Measurements from ENCODE around the gene RASGRP4. TPM values are rescaled to one million over a fixed set of nuclear protein-coding genes. Genes with fewer than 3 reads are reported as not detected.
A peak's percentile ranks its signal among the peaks of the same experiment; 100 is the strongest.

RASGRP4 gene
- total and polyA plus RNA-seq, 8 donors: 2.0 to 23.8 (median 2.8) TPM

GRCh38 chr19:38442736-38443135, 16.7 kb upstream of the RASGRP4 start:
- TF ChIP-seq, protein P1, sequence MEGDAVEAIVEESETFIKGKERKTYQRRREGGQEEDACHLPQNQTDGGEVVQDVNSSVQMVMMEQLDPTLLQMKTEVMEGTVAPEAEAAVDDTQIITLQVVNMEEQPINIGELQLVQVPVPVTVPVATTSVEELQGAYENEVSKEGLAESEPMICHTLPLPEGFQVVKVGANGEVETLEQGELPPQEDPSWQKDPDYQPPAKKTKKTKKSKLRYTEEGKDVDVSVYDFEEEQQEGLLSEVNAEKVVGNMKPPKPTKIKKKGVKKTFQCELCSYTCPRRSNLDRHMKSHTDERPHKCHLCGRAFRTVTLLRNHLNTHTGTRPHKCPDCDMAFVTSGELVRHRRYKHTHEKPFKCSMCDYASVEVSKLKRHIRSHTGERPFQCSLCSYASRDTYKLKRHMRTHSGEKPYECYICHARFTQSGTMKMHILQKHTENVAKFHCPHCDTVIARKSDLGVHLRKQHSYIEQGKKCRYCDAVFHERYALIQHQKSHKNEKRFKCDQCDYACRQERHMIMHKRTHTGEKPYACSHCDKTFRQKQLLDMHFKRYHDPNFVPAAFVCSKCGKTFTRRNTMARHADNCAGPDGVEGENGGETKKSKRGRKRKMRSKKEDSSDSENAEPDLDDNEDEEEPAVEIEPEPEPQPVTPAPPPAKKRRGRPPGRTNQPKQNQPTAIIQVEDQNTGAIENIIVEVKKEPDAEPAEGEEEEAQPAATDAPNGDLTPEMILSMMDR (IDR thresholded peaks at IDR 0.05): no peak
- no peak overlapping the region for H3K27ac ChIP-seq
- intact Hi-C loops (cut with DNase I): no loop called here
- H3K36me3 ChIP-seq: no peaks in the 10 kb centered on the region
- H3K4me3 ChIP-seq: no peak overlapping the region
- no peak for DNase-seq
- no peak for ATAC-seq
- no peaks in the 10 kb centered on the region for H3K4me1 ChIP-seq
- no peaks in the 10 kb centered on the region for H3K9me3 ChIP-seq
- peaks cover 0 to 10% of the 10 kb centered on the region in 2 donors for H3K27me3 ChIP-seq

DNA sequence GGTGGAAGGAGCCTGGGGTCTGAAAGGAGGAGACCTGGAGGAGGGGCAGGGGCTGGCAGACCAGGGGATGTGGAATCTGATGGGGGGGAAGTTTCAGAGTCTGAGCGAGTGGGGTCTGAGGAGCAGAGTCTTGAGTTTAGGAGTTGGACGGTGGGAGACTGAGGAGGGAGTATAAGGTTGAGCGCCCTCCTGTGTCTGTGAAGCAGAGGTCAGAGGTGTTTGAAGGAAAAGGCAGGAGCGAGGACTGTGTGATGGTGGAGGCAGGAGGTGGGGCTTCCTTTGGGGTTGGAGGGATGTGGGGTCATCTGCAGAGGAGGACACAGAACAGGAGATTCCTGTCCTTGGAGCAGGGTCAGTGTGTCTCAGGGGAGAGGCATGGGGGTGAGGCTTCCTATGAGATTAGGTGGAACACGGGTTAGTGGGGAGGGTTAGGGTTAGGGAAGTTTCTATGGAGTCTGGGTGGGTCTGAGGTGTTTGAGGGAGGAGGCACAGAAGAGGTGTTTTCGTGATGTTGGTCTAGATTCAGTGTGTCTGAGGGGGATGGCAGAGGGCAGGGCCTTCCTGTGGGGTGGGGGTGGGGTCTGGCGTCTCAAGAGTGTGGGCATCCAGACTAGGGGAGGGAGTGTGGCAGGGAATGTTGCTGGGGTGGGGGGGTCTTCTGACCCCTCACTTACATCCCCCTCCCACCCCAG, 15.8 kb upstream of the RASGRP4 start:
- Histone ChIP-seq H3K4me3 (no peak overlapping the region), H3K27ac (no peak overlapping the region), H3K4me1 (no peaks in the 10 kb centered on the region), H3K36me3 (no peaks in the 10 kb centered on the region), H3K9me3 (no peaks in the 10 kb centered on the region), H3K27me3 (peaks cover 0 to 18% of the 10 kb centered on the region in 2 donors)
- intact Hi-C loops (cut with DNase I): no loop called here
- TF ChIP-seq, protein P1 (IDR thresholded peaks at IDR 0.05): no peak
- peak; percentile 23 for ATAC-seq
- no peak for DNase-seq

DNA sequence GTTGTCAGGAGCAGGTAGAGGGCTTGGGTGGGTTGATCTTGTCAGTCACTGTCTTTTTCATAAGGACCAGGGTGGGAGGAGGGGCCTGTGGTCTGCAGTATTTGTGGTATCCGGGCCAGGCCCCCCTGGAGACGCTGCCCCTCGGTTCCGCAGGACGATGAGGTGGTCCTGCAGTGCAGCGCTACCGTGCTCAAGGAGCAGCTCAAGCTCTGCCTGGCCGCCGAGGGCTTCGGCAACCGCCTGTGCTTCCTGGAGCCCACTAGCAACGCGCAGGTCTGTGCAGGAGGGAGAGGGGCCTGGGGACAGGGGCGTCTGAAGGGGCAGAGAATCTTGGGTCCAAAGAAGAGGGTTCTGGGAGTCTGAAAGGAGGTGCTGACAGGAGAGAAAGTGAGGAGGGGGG, 14.6 kb upstream of the RASGRP4 start:
- no peak for ATAC-seq
- Histone ChIP-seq H3K27me3 (peaks cover 0 to 29% of the 10 kb centered on the region in 2 donors), H3K4me1 (no peaks in the 10 kb centered on the region), H3K9me3 (no peaks in the 10 kb centered on the region), H3K36me3 (no peaks in the 10 kb centered on the region), H3K4me3 (no peak overlapping the region), H3K27ac (no peak overlapping the region)
- TF ChIP-seq, protein P1 (IDR thresholded peaks at IDR 0.05): no peak
- intact Hi-C loops (cut with DNase I): no loop called here
- DNase-seq: no peak

DNA sequence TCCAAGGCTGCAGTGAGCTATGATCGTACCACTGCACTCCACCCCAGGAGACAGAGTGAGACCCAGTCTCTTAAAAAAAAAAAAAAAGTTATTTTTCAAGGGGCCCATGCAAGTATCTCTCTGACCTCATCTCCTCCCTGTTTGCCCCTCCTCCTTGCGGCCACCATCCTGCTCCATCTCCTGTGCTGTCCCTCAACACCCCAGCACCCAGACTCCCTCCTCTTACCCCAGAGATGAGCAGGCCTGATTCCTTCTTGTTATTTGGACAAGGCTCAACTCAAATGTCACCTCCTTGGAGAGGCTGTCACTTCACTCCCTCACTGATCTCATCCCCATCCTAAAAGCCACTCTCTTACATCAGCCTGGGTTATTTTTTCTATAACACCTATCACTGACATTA, 11.9 kb upstream of the RASGRP4 start:
- Histone ChIP-seq H3K4me3 (no peak overlapping the region), H3K27me3 (peaks cover 11 to 55% of the 10 kb centered on the region in 2 donors), H3K9me3 (no peaks in the 10 kb centered on the region), H3K27ac (no peak overlapping the region), H3K4me1 (peaks cover 0 to 11% of the 10 kb centered on the region in 2 donors), H3K36me3 (no peaks in the 10 kb centered on the region)
- ATAC-seq (no peak), DNase-seq (no peak)
- intact Hi-C loops (cut with DNase I): no loop called here
- TF ChIP-seq, protein P1 (IDR thresholded peaks at IDR 0.05): no peak

GRCh38 chr19:38437295-38437694, 11.3 kb upstream of the RASGRP4 start:
- DNase-seq (no peak), ATAC-seq (no peak)
- H3K4me3 ChIP-seq: no peak overlapping the region
- TF ChIP-seq, protein P1 (IDR thresholded peaks at IDR 0.05): no peak
- peaks cover 12 to 55% of the 10 kb centered on the region in 2 donors for H3K27me3 ChIP-seq
- H3K36me3 ChIP-seq: no peaks in the 10 kb centered on the region
- no peak overlapping the region for H3K27ac ChIP-seq
- intact Hi-C loops (cut with DNase I): no loop called here
- H3K4me1 ChIP-seq: peaks cover 0 to 11% of the 10 kb centered on the region in 2 donors
- no peaks in the 10 kb centered on the region for H3K9me3 ChIP-seq

All from left lung (tissue), 10 donors.